SK-N-SH treated with all-trans-retinoic acid at 6 μM for 48 hours (cell line): Measurements from ENCODE around the gene MRPL44.

ENCODE experiments used
- ATAC-seq: fragments of 200-7000 bp; cut with Tn5 transposase; 3 replicates; pipeline ENCODE4 v1.9.1; 2020; ENCODE audit warnings: mild to moderate bottlenecking, moderate library complexity
- ARNTL ChIP-seq: fragments of 450-650 bp; formaldehyde crosslinking; IDR thresholded peaks from 2 replicates; pipeline ENCODE4 v1.5.0; 2020; ENCODE audit warnings: low read depth, mild to moderate bottlenecking, moderate library complexity, borderline replicate concordance
- BACH2 ChIP-seq: fragments of 250-450 bp; sonication (Bioruptor Pico); IDR thresholded peaks from 2 replicates; pipeline ENCODE4 v1.9.0; 2021; ENCODE audit warnings: mild to moderate bottlenecking, borderline replicate concordance
- CSDC2 ChIP-seq: fragments of 250-450 bp; sonication (Bioruptor Pico); IDR thresholded peaks from 2 replicates; pipeline ENCODE4 v1.5.0; 2020; ENCODE audit warnings: mild to moderate bottlenecking, moderate library complexity
- ESRRG ChIP-seq: fragments of 250-450 bp; sonication (Bioruptor Pico); IDR thresholded peaks from 2 replicates; pipeline ENCODE4 v1.6.1; 2021; ENCODE audit warnings: mild to moderate bottlenecking
- GLIS3 ChIP-seq: fragments of 250-450 bp; sonication (Bioruptor Pico); IDR thresholded peaks from 2 replicates; pipeline ENCODE4 v1.5.0; 2020; ENCODE audit warnings: mild to moderate bottlenecking, moderate library complexity
- ISL1 ChIP-seq: fragments of 250-450 bp; sonication (Bioruptor Pico); IDR thresholded peaks from 2 replicates; pipeline ENCODE4 v2.1.2; 2022; ENCODE audit warnings: mild to moderate bottlenecking, moderate library complexity
- OSR1 ChIP-seq: fragments of 250-450 bp; sonication (Bioruptor Pico); IDR thresholded peaks from 2 replicates; pipeline ENCODE4 v1.8.0; 2022; ENCODE audit warnings: moderate library complexity, mild to moderate bottlenecking, inconsistent platforms
- RARB ChIP-seq: fragments of 250-450 bp; sonication (Bioruptor Pico); IDR thresholded peaks from 2 replicates; pipeline ENCODE4 v1.8.0; 2021; ENCODE audit warnings: mild to moderate bottlenecking, moderate library complexity
- SNAI2 ChIP-seq: fragments of 250-450 bp; sonication (Bioruptor Pico); IDR thresholded peaks from 2 replicates; pipeline ENCODE4 v1.5.0; 2020; ENCODE audit warnings: mild to moderate bottlenecking, moderate library complexity
- TCF4 ChIP-seq: fragments of 250-450 bp; sonication (Bioruptor Pico); IDR thresholded peaks from 2 replicates; pipeline ENCODE4 v1.8.0; 2021; ENCODE audit warnings: mild to moderate bottlenecking, moderate library complexity, borderline replicate concordance
- TOX ChIP-seq: fragments of 250-450 bp; sonication (Bioruptor Pico); IDR thresholded peaks from 2 replicates; pipeline ENCODE4 v1.8.0; 2021; ENCODE audit warnings: mild to moderate bottlenecking, moderate library complexity, borderline replicate concordance
- ZC3H10 ChIP-seq: fragments of 250-450 bp; sonication (Bioruptor Pico); IDR thresholded peaks from 2 replicates; pipeline ENCODE4 v1.5.1; 2021; ENCODE audit warnings: mild to moderate bottlenecking, moderate library complexity
- ZFP3 ChIP-seq: fragments of 250-450 bp; sonication (Bioruptor Pico); IDR thresholded peaks from 2 replicates; pipeline ENCODE4 v1.5.0; 2020; ENCODE audit warnings: mild to moderate bottlenecking, moderate library complexity
- ZFP30 ChIP-seq: fragments of 450-650 bp; formaldehyde crosslinking; IDR thresholded peaks from 2 replicates; pipeline ENCODE4 v1.5.0; 2022; ENCODE audit warnings: mild to moderate bottlenecking, moderate library complexity
- ZNF565 ChIP-seq: fragments of 450-650 bp; formaldehyde crosslinking; conservative IDR thresholded peaks from 2 replicates; pipeline ENCODE4 v1.5.0; 2020; ENCODE audit warnings: low read depth, mild to moderate bottlenecking, moderate library complexity
- ZNF70 ChIP-seq: fragments of 450-650 bp; formaldehyde crosslinking; IDR thresholded peaks from 2 replicates; pipeline ENCODE4 v1.5.0; 2020; ENCODE audit warnings: mild to moderate bottlenecking, moderate library complexity
- ZNF8 ChIP-seq: fragments of 450-650 bp; formaldehyde crosslinking; IDR thresholded peaks from 2 replicates; pipeline ENCODE4 v1.5.0; 2020; ENCODE audit warnings: mild to moderate bottlenecking, moderate library complexity
- TF ChIP-seq, protein P1 (sequence below): fragments of 250-450 bp; sonication (Bioruptor Pico); IDR thresholded peaks from 2 replicates; pipeline ENCODE4 v1.5.0; 2020; ENCODE audit warnings: mild to moderate bottlenecking, moderate library complexity
- TF ChIP-seq, protein P2 (sequence below): fragments of 250-450 bp; sonication (Bioruptor Pico); IDR thresholded peaks from 2 replicates; pipeline ENCODE4 v1.8.0; 2021; ENCODE audit warnings: low read depth, mild to moderate bottlenecking, moderate library complexity, borderline replicate concordance
- TF ChIP-seq, protein P3 (sequence below): fragments of 250-450 bp; sonication (Bioruptor Pico); IDR thresholded peaks from 2 replicates; pipeline ENCODE4 v1.8.0; 2020; ENCODE audit warnings: mild to moderate bottlenecking, moderate library complexity, borderline replicate concordance
- TF ChIP-seq, protein P4 (sequence below): fragments of 250-450 bp; sonication (Bioruptor Pico); IDR thresholded peaks from 2 replicates; pipeline ENCODE4 v1.5.1; 2020; ENCODE audit warnings: low read depth, mild to moderate bottlenecking, moderate library complexity

MRPL44 gene

DNA sequence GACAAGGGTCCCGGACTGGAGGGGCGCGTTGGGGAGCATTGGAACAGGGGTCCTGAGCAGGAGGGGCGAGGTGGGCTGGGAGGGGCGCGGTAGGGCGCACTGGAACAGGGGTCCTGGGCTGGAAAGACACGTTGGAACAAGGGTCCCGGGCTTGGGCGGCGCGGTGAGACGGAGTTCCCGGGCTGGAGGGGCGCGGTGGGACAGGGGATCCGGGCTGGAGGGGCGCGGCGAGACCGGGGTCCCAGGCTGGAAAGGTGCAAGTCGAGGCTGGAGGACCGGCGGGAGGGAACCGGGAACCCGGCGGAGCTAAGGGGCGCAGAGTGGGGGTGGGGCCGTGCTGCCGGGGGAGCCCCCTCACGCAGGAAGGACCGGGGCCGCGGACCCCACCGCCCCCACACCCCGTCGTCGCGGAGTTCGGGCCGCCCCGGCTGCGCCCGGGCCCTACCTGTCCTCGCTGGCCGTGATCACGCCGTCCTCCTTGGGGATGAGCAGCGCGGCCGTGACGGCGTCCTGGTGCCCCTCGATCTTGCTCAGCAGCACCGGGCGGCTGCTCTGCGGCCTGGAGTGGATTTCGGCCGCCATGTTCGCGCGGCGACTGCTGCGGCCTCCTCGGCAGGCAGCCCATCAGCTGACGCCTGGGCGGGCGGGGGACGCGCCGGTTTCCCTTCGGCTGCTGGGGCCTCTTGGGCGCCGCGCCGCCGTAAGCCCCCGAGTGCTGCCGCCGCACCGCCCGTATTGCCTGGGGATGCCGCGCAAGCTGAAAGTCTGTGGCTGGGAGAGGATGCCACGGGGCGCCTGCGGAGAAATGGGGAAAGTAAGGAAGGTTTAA, 12.3 kb upstream of the MRPL44 start, which contains the start of gene WDFY1 (continued):
- TF ChIP-seq, protein P1, sequence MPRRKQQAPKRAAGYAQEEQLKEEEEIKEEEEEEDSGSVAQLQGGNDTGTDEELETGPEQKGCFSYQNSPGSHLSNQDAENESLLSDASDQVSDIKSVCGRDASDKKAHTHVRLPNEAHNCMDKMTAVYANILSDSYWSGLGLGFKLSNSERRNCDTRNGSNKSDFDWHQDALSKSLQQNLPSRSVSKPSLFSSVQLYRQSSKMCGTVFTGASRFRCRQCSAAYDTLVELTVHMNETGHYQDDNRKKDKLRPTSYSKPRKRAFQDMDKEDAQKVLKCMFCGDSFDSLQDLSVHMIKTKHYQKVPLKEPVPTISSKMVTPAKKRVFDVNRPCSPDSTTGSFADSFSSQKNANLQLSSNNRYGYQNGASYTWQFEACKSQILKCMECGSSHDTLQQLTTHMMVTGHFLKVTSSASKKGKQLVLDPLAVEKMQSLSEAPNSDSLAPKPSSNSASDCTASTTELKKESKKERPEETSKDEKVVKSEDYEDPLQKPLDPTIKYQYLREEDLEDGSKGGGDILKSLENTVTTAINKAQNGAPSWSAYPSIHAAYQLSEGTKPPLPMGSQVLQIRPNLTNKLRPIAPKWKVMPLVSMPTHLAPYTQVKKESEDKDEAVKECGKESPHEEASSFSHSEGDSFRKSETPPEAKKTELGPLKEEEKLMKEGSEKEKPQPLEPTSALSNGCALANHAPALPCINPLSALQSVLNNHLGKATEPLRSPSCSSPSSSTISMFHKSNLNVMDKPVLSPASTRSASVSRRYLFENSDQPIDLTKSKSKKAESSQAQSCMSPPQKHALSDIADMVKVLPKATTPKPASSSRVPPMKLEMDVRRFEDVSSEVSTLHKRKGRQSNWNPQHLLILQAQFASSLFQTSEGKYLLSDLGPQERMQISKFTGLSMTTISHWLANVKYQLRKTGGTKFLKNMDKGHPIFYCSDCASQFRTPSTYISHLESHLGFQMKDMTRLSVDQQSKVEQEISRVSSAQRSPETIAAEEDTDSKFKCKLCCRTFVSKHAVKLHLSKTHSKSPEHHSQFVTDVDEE (CRISPR knock-in tag) = peak; percentile 34; the same call in 1 of the 2 replicates
- TF ChIP-seq ZNF8 (CRISPR knock-in tag) (no peak), OSR1 (CRISPR knock-in tag) (no peak), ZNF565 (CRISPR knock-in tag) (no peak)

DNA sequence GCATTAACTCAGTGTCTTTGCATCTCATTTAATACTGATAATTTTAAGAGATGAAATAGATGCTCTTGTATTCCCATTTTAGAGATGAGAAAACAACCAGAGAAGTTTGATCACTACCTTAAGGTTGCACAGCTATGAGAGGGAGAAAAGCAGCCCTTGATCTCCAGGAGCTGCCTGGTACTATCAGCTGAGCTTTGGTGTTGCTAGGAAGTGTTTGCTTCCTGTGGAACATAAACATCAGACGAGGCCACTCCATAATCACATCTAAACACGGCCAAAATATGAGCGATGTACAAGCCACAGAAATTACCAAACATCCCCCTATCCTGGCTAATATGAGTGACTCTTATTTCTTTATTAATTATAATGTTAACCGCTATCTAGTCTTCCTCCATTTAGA, 11.5 kb upstream of the MRPL44 start:
- no peak for ATAC-seq
- TF ChIP-seq ZC3H10 (CRISPR knock-in tag) (no peak), ZNF565 (CRISPR knock-in tag) (no peak), ZNF8 (CRISPR knock-in tag) (no peak), BACH2 (CRISPR knock-in tag) (no peak), ZFP3 (CRISPR knock-in tag) (no peak), ISL1 (no peak), ARNTL (CRISPR knock-in tag) (no peak), GLIS3 (CRISPR knock-in tag) (no peak), SNAI2 (no peak), ZNF70 (no peak), ESRRG (CRISPR knock-in tag) (no peak), TCF4 (CRISPR knock-in tag) (no peak), CSDC2 (CRISPR knock-in tag) (no peak), ZFP30 (CRISPR knock-in tag) (no peak)
- TF ChIP-seq, protein P2, sequence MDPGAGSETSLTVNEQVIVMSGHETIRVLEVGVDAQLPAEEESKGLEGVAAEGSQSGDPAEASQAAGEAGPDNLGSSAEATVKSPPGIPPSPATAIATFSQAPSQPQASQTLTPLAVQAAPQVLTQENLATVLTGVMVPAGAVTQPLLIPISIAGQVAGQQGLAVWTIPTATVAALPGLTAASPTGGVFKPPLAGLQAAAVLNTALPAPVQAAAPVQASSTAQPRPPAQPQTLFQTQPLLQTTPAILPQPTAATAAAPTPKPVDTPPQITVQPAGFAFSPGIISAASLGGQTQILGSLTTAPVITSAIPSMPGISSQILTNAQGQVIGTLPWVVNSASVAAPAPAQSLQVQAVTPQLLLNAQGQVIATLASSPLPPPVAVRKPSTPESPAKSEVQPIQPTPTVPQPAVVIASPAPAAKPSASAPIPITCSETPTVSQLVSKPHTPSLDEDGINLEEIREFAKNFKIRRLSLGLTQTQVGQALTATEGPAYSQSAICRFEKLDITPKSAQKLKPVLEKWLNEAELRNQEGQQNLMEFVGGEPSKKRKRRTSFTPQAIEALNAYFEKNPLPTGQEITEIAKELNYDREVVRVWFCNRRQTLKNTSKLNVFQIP = no peak
- TF ChIP-seq, protein P3, sequence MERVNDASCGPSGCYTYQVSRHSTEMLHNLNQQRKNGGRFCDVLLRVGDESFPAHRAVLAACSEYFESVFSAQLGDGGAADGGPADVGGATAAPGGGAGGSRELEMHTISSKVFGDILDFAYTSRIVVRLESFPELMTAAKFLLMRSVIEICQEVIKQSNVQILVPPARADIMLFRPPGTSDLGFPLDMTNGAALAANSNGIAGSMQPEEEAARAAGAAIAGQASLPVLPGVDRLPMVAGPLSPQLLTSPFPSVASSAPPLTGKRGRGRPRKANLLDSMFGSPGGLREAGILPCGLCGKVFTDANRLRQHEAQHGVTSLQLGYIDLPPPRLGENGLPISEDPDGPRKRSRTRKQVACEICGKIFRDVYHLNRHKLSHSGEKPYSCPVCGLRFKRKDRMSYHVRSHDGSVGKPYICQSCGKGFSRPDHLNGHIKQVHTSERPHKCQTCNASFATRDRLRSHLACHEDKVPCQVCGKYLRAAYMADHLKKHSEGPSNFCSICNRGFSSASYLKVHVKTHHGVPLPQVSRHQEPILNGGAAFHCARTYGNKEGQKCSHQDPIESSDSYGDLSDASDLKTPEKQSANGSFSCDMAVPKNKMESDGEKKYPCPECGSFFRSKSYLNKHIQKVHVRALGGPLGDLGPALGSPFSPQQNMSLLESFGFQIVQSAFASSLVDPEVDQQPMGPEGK (CRISPR knock-in tag) = no peak
- TF ChIP-seq, protein P1 (CRISPR knock-in tag) = no peak
- TF ChIP-seq, protein P4, sequence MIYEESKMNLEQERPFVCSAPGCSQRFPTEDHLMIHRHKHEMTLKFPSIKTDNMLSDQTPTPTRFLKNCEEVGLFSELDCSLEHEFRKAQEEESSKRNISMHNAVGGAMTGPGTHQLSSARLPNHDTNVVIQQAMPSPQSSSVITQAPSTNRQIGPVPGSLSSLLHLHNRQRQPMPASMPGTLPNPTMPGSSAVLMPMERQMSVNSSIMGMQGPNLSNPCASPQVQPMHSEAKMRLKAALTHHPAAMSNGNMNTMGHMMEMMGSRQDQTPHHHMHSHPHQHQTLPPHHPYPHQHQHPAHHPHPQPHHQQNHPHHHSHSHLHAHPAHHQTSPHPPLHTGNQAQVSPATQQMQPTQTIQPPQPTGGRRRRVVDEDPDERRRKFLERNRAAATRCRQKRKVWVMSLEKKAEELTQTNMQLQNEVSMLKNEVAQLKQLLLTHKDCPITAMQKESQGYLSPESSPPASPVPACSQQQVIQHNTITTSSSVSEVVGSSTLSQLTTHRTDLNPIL (CRISPR knock-in tag) = no peak

DNA sequence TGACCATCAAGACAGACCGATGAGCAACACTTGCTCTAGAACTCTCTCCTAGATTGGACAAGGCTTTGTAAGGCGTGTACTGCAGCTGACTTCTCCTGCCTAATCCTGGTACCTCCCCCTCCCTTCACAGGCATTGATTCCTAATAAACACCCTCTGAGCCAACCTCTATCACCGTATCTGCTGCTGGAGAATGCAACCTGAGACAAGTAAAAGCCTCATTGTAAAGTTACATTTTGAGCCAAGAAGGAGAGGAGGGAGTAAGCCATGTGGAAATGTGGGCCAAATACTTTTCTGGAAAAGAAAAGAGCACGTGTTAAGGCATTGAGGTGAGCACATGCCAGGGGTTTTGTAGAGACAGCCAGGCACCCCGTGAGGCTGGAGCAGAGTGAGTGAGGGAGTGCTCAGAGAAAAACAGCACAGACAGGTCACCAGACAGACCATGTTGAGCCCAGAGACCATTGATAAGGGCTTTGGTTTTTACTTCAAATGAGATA, 9.5 kb upstream of the MRPL44 start:
- no peak for ATAC-seq
- no peak for TF ChIP-seq ARNTL (CRISPR knock-in tag)
- TF ChIP-seq ZFP30 (CRISPR knock-in tag) = no peak
- no peak for TF ChIP-seq RARB
- TF ChIP-seq GLIS3 (CRISPR knock-in tag) = no peak
- TF ChIP-seq, protein P1 (CRISPR knock-in tag) = no peak
- no peak for TF ChIP-seq BACH2 (CRISPR knock-in tag)
- no peak for TF ChIP-seq ZNF70
- TF ChIP-seq TOX (CRISPR knock-in tag) = no peak
- no peak for TF ChIP-seq ZNF8 (CRISPR knock-in tag)
- TF ChIP-seq ISL1 = no peak
- no peak for TF ChIP-seq TCF4 (CRISPR knock-in tag)
